ENCODE data around the gene TMEM258. TPM values are rescaled to one million over a fixed set of nuclear protein-coding genes. Genes with fewer than 3 reads are reported as not detected.

TMEM258 gene
- total and polyA plus RNA-seq, 10 donors = 52.4 to 185 (median 80.0) TPM

DNA sequence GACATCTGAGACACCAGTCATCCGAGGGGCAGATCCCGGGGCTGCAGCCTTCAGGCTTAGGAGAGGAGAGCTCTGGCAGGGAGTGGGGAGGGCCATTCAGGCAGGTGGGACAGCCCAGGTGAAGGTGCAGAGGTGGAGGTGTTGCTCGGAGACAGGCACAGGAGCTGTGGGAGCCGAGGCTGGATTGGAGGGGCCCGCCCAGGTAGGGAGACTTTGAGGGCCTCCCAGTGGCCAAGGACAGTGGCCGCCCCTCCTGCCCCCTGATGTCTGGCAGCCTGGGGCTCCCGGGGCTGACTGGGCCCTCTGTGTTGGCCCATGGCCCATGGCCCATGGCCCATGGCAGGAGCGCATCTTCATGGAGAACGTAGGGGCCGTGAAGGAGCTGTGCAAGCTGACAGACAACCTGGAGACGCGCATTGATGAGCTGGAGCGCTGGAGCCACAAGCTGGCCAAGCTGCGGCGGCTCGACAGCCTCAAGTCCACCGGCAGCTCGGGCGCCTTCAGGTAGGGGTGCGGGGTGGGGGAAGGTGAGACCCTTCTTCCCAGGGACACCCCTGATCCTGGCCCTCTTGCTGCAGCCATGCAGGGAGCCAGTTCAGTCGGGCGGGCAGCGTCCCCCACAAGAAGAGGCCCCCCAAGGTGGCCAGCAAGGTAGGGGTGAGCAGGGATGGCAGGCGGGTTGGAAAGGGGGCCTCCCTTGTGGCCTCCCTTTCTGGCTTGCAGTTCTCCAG lies 13.3 kb downstream of the TMEM258 start:
- Histone ChIP-seq H3K4me1 (peaks cover 8 to 26% (median 16%) of the 10 kb centered on the region in 6 donors), H3K9me3 (no peaks in the 10 kb centered on the region), H3K27ac (no peak overlapping the region), H3K36me3 (peaks cover 0 to 12% (median 1%) of the 10 kb centered on the region in 6 donors), H3K4me3 (no peak overlapping the region), H3K27me3 (replicated peaks in 1 of 7) (peaks cover 0 to 18% (median 0%) of the 10 kb centered on the region in 7 donors)
- no peak for DNase-seq
- TF ChIP-seq POLR2A (IDR thresholded peaks at IDR 0.05) (no peak), POLR2AphosphoS5 (IDR thresholded peaks at IDR 0.05) (no peak)
- TF ChIP-seq, protein P1, sequence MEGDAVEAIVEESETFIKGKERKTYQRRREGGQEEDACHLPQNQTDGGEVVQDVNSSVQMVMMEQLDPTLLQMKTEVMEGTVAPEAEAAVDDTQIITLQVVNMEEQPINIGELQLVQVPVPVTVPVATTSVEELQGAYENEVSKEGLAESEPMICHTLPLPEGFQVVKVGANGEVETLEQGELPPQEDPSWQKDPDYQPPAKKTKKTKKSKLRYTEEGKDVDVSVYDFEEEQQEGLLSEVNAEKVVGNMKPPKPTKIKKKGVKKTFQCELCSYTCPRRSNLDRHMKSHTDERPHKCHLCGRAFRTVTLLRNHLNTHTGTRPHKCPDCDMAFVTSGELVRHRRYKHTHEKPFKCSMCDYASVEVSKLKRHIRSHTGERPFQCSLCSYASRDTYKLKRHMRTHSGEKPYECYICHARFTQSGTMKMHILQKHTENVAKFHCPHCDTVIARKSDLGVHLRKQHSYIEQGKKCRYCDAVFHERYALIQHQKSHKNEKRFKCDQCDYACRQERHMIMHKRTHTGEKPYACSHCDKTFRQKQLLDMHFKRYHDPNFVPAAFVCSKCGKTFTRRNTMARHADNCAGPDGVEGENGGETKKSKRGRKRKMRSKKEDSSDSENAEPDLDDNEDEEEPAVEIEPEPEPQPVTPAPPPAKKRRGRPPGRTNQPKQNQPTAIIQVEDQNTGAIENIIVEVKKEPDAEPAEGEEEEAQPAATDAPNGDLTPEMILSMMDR (IDR thresholded peaks at IDR 0.05 in 8 of 11, conservative IDR thresholded peaks at IDR 0.05 in 3 of 11) = no peak
- 89 to 93% (median 92%) methylated on average over 13 to 24 of the region's 24 CpGs for WGBS, 5 donors
- intact Hi-C loops (cut with DNase I; ENCODE audit: low total_unique reads) = no loop called here

DNA sequence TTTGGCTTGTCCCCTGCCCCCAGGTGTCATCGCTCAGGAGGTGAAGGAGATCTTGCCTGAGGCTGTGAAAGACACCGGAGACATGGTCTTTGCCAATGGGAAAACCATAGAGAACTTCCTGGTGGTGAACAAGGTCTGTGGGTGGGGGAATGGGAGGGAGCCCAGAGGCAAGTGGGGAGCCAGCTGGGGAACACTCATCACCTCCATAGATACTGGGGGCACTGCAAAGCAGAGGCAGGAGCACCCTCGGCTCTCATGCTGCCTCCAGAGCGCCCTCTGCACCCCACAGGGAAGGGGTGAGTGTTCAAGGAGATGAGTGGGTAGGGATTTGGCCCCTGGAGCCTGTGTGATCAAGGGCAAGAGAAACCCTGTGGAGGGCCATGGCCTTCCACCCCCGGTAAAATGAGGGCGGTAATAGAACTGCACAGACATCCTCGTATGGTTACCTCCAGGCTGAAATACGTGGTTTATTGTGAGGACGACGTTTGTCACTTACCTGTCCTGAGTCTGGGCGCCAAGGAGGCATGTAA lies 14.0 kb downstream of the TMEM258 start:
- Histone ChIP-seq H3K9me3 (no peaks in the 10 kb centered on the region), H3K4me1 (peaks cover 8 to 26% (median 16%) of the 10 kb centered on the region in 6 donors), H3K36me3 (peaks cover 0 to 5% (median 0%) of the 10 kb centered on the region in 6 donors), H3K27ac (no peak overlapping the region), H3K27me3 (replicated peaks in 1 of 7) (peaks cover 0 to 18% (median 0%) of the 10 kb centered on the region in 7 donors), H3K4me3 (no peak overlapping the region)
- WGBS, 5 donors = 85 to 92% (median 86%) methylated on average over 10 to 11 of the region's 11 CpGs
- intact Hi-C loops (cut with DNase I; ENCODE audit: low total_unique reads) = no loop called here
- TF ChIP-seq, protein P1 (IDR thresholded peaks at IDR 0.05 in 8 of 11, conservative IDR thresholded peaks at IDR 0.05 in 3 of 11) = no peak
- TF ChIP-seq POLR2A (IDR thresholded peaks at IDR 0.05) (no peak), POLR2AphosphoS5 (IDR thresholded peaks at IDR 0.05) (no peak)
- no peak for DNase-seq

DNA sequence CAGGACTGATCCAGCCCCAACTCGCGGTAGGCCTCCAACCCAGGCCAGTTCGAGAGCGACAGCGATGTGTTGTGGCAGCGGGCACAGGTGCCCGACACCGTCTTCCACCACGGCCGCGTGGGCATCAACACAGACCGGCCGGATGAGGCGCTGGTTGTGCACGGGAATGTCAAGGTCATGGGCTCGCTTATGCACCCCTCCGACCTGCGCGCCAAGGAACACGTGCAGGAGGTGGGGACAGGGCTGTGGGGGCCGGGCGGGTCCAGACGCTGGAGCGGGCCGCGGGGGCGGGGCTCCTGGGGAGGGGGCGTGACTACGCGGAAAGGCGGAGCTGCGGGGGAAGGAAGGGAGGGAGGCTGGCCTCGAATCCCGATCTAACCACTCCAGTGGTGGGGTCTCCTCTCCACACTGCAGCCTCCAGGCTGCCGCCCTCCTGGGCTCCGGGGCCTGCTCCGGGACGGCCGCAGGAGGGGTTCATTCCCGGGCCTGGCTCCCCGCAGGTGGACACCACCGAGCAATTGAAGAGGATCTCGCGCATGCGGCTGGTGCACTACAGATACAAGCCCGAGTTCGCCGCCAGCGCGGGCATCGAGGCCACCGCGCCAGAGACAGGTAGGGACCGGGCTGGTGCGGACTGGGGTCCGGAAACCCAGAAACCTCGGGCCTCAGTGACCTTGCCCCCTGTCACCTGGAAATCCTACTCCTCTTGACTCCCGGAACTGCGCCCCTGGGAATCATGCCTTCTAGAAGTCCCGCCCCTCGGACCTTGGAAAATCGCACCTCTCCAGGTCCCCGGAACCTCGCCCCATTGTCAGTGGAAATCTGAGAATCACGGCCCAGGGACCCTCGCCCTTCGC lies 14.9 kb downstream of the TMEM258 start:
- Histone ChIP-seq H3K27ac (peak overlapping the region in 2 of 8 donors; percentile 6 to 15), H3K4me3 (peak overlapping the region in 7 of 8 donors; percentile 15 to 66 (median 35)), H3K9me3 (no peaks in the 10 kb centered on the region), H3K27me3 (replicated peaks in 1 of 7) (peaks cover 0 to 18% (median 0%) of the 10 kb centered on the region in 7 donors), H3K4me1 (peaks cover 8 to 33% (median 17%) of the 10 kb centered on the region in 6 donors), H3K36me3 (no peaks in the 10 kb centered on the region)
- no peak for TF ChIP-seq POLR2A (IDR thresholded peaks at IDR 0.05)
- TF ChIP-seq POLR2AphosphoS5 (IDR thresholded peaks at IDR 0.05) = peak in 1 of 3 donors; percentile 48
- 22 to 41% (median 29%) methylated on average over 25 to 67 of the region's 67 CpGs for WGBS, 5 donors
- peak; percentile 89 for DNase-seq
- intact Hi-C loops (cut with DNase I; ENCODE audit: low total_unique reads) = no loop called here

DNA sequence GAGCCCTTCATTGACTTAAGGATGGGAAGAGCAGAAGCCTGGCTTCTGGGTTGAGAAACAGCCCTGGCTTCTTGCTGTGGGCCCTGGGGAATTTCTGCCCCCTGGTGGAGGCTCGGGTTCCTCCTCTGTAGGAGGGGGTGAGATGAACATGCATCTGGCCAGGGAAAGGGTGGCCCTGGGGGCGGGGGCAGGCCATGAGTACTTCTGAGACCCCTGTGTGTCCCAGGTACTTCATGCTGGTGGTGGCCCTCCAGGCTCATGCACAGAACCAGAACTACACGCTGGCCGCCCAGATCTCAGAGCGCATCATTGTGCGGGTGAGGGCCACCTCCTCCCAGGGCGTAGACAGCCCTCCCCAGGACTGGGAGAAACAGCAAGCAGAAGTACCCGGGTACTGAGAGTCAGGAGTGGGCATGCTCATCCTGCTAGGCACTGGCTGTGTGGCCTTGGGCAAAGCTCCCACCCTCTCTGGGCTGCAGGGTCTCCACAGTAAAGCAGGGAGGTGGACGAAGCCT lies 15.8 kb downstream of the TMEM258 start:
- intact Hi-C loops (cut with DNase I; ENCODE audit: low total_unique reads) = no loop called here
- 30 to 74% (median 63%) methylated on average over 3 to 9 of the region's 9 CpGs for WGBS, 5 donors
- DNase-seq = no peak

More for the DNA sequence above, 15.8 kb downstream of the TMEM258 start:
- Histone ChIP-seq H3K9me3 (no peaks in the 10 kb centered on the region), H3K4me3 (peak overlapping the region in 3 of 8 donors; percentile 35 to 66 (median 36)), H3K4me1 (peaks cover 8 to 39% (median 20%) of the 10 kb centered on the region in 6 donors), H3K27me3 (replicated peaks in 1 of 7) (peaks cover 0 to 18% (median 0%) of the 10 kb centered on the region in 7 donors), H3K36me3 (no peaks in the 10 kb centered on the region), H3K27ac (peak overlapping the region in 2 of 8 donors; percentile 6 to 15)
- TF ChIP-seq, protein P1 (IDR thresholded peaks at IDR 0.05 in 8 of 11, conservative IDR thresholded peaks at IDR 0.05 in 3 of 11) = peak in 9 of 11 experiments; percentile 37 to 80 (median 54)
- TF ChIP-seq POLR2AphosphoS5 (IDR thresholded peaks at IDR 0.05) = no peak
